HG03097 (cell line): Measurements from ENCODE around the gene SNTB2.

ENCODE experiments used
- ATAC-seq: cut with Tn5 transposase; IDR thresholded peaks from one replicate; pipeline ENCODE4 v1.9.1; 2021; ENCODE audit not compliant: unreplicated experiment, low FRiP score

SNTB2 gene

DNA sequence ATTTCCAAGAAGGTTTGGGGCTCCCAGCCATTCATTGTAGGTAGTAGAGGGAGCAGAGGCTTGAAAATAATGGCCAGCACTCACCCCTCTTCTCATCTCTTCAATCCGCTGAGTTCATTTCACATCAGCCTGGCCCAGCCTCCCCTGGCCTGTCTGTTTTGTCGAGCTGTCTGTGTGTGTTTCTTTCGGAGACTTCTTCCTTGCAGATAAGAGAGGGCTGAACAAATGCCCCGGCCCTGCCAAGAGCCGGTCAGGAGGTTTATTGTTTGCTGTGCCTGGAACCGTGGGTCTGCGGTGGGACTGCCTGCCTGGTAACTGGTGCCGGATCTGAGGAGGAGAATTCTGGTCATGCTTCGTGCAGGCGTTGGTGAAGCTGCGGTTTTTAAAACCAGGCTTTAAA lies 127.6 kb downstream of the SNTB2 start:
- no peak for ATAC-seq

DNA sequence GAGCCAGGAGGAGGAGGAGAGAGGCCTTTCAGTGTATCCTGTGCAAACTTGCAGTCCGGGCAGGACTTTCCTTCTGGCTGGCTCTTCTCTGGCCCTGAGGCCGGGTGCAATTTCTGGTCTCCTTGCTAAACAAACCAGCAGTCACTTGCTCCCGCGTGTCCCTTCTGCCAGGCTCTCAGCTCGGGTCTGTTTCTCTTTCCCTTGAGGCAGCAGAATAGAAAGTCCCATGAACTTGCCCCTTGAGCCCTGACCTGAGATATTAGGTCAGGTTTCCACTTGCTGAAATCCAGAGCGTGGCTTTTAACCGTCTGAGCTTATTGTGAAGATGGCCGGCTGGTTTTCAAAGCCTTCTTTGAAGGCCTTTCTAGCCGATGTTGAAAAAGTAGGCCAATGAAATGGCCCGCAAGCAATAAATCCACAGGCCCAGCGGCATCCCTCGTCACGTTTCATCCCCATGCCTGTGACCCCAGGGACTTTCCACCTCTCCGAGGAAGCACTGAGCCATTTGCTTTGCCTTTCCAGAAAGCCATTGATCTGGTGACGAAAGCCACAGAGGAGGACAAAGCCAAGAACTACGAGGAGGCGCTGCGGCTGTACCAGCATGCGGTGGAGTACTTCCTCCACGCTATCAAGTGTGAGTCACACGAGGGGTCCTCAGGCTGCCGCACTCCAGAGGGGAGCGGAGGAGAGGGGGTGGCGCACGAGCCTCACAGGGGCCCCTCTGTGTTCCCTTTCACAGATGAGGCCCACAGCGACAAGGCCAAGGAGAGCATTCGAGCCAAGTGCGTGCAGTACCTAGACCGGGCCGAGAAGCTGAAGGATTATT lies 128.7 kb downstream of the SNTB2 start:
- ATAC-seq = no peak

DNA sequence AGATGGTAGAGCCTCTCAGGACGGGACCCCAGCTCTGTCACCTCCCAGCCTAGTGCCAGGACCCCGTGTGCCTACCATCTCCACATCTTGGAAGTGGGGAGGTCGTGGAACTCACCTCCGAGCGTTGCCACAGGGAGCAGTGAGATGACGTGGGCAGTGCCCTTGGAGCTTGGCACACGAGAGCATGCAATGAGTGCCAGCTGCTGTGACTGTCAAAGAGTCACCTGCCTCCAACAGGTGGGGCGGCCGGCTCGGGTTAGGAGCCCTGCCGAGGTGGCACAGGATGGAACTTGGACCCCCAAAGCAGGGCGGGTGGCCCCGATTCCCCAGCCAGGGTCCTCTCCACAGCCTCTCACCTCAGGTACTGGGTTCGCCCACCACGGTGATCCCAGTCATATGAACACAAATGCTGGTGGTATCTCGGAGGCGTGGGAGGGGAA lies 129.7 kb downstream of the SNTB2 start:
- ATAC-seq = no peak

DNA sequence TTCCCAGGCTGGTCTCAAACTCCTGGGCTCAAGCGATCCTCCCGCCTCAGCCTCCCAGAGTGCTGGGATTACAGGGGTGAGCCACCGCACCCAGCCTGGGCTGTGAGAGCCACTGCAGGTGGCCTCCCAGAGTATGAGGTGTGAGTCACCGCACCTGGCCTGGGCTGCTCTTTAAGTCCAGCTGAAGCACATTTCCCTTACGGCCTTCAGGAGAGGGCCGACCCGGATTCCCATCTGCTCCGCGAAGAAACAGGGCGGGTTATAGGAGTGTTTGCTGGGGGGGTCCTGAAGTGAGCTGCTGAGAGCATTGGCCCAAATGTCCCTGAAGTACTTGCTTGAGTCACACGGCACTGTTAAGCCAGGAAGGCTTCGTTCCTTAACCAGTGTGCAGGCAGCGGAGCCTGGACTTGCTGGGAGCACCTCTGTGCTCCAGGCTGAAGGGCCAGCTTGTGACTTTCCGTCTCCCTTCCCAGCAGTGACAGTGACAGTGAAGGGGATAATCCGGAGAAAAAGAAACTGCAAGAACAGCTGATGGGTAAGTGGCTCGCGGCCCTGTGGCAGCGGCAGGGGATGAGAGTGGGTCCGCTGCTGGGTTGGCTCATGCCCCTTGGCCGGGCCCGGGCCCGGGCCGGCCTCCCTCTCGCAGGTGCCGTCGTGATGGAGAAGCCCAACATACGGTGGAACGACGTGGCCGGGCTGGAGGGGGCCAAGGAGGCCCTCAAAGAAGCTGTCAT lies 131.4 kb downstream of the SNTB2 start:
- ATAC-seq = no peak

DNA sequence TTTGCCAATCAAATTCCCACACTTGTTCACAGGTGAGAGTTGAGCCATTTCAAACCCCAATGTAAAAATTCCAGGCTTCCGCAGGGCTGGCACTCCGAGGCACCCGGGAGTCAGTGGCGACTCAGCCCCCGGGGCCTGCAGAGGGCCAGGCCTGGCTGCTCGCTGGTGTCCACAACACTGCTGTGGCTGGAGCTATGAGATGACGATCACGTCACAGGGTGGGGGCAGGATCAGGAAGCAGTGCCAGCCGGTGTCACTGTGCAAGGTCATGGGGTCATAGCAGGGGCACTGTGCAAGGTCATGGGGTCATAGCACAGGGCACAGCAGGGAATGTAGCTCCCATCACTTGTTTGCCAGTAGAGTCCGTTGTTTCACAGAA lies 131.9 kb downstream of the SNTB2 start:
- ATAC-seq = no peak

DNA sequence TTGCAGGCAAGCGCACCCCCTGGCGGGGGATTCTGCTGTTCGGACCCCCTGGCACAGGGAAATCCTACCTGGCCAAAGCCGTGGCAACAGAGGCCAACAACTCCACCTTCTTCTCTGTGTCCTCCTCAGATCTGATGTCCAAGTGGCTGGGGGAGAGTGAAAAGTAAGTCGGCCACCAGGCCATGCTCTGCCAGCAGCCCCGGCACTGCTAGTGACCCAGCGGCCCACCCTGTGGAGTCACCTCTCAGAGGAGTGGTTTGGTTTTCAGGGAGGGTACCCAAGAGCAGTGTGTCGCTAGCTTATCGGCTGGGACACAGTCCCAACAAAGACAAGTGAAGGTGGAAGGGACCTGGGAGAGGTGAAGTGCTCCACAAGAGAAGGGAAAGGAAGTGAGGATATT lies 132.4 kb downstream of the SNTB2 start:
- ATAC-seq = no peak

DNA sequence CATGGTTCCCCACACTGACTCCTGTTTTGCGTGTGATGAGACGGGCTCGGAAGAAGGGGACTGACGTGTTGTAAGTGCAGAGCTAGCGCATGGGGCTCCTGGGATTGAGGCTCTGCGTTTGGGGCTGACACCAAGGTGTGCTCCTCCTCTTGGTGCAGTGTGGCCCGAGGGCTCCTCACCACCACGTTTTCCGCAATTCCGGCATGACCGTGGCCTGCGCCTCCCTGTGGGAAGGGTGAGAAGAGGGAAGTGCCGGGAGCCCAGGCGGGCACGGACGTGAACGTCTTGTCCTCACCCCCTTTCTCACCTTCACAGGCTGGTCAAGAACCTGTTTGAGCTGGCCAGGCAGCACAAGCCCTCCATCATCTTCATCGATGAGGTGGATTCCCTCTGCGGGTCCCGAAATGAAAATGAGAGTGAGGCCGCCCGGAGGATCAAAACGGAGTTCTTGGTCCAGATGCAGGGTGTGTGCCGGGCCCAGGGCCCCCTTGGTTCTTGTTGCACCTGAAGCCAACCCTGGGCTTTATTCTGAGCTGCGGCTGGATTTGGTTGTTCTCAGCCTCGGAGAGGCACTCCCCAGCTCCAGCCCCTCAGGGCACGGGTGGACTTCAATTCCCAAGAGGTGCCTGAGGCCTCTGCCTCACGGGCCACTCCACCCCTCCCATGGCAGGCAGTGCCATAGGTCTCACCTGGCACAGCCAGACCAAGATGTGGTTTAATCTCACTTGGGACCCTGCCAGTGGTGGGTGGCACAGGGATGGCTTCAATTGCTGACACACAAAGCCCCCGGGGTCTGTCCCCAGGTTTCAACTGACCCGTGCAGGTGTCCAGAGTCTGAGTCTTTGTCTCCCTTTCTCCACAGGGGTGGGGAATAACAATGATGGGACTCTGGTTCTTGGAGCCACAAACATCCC lies 133.1 kb downstream of the SNTB2 start:
- ATAC-seq = no peak

DNA sequence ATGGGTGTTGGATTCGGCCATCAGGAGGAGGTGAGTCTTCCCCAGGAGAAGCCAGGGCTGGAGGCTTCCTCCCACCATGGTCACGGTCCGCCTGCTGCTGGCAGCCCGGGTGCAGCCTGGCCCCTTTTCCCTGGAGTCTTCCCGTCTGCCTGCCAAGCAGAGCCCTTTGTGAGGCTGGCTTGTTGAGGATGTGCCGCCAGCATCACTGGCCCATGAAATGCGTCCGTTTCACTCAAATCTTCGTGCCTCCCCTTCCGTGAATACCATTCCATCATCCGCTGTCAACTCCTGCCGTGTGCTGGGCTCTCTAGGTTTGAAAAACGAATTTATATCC lies 133.7 kb downstream of the SNTB2 start:
- ATAC-seq = no peak

DNA sequence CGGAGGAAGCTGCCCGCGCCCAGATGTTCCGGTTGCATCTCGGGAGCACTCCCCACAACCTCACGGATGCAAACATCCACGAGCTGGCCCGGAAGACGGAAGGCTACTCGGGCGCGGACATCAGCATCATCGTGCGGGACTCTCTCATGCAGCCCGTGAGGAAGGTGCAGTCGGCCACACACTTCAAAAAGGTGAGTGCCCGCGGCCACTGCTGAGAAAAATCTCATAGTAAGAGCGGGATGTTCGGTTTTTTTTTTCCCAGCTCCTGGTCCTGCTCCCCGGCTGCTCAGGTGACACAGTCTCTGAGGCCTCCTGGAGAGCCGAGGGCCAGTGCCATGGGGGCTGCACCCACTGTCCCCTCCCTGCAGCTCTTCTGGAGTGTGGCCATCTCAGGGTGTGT lies 134.1 kb downstream of the SNTB2 start:
- ATAC-seq = no peak

DNA sequence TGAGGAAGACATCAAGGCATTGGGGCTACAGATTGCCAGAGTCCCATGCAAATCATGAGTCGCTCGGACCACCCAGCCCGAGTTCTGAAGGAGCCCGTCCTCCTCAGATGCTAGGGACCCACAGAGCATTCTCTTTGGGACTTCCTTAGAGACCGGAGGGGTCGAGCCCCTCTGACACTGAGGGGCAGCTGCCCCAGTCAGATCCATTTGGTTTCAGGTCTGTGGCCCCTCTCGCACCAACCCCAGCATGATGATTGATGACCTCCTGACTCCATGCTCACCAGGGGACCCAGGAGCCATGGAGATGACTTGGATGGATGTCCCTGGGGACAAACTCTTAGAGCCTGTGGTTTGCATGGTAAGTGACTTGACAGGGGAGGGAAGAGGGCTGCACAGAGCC lies 135.4 kb downstream of the SNTB2 start:
- ATAC-seq = no peak

DNA sequence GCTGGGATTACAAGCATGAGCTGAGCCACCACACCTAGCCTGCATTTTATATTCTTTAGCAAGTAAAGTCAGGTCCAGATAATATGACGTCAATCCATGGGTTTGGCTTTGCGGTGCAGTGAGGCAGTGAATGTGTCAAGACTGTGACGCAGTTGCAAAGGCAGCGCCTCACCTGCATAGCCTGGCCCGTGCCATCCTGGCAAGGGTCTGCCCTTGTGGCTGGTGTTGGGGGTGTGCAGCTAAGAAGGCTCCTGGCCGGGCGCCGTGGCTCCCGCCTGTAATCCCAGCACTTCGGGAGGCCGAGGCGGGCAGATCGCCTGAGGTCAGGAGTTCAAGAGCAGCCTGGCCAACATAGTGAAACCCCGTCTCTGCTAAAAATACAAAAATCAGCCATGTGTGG lies 136.5 kb downstream of the SNTB2 start:
- no peak for ATAC-seq

DNA sequence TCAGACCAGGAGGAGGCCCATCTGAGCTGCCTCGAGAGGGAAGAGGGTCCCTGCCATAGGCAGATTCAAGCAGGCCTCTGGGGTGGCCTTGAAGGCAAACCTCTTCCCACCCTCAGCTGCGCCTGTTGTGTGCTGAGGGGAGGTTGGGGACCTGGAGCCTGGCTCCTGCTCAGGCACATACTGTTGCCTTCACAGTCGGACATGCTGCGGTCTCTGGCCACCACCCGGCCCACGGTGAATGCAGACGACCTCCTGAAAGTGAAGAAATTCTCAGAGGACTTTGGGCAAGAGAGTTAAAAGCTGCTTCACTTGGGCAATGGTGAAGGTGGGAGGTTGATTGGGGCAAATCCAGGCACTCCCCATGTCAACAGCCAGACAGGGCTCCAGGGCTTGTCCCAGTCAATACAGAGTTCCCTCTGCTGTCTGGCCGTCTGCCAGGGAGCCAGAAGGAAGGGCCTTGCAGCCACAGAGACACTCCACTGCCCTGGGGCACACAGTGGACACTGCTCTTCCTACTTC lies 137.1 kb downstream of the SNTB2 start:
- ATAC-seq = no peak

DNA sequence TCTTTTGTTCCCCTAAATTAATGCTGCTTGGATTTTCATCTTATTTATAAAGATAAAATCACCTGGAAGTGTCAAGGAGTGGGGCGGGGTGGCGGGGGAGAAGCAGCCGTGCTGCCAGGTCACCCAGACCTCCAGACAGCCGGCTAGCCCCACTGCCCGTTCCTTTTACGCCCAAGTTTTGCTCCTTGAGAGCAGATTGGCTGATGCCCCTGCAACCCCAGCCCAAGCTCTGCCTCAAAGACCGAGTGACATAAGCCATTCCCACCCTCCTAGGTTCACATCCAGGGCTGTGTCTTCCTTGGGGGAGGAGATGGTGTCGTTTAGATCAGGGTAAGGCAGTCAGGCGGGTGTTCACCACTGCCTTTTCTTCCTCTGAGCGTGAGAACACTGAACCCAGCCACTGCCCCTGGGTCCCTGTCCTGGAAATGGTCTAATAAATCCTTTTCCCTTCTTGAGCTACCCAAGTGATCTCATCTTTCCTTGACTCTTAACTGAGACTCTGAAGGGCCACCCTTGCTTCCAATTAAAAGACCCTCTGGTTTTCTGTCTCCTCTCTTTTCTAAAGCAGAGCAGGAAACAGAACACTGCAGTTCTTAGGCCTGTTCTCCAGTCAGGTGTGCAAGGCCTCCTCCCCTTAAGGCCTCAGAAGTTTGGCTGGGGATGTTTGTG lies 137.8 kb downstream of the SNTB2 start:
- no peak for ATAC-seq

DNA sequence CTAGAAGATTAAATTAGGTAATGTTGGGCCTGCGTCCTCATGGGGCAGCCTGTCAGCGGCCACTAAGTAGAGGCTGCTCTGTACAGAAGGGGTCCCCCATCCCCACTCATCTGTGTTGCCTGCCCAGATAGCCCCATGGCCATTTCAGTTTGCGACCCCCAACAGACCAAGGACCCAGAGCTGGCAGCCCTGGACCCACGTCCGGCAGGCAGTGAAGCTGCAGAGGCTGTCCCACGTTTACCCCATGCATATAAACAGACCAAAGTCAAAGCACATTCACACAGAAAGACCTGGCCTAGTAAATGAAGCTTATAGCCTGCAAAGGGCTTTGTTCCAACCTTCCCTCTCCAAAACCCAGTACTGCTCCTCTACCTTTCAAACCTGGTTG lies 138.8 kb downstream of the SNTB2 start:
- no peak for ATAC-seq

DNA sequence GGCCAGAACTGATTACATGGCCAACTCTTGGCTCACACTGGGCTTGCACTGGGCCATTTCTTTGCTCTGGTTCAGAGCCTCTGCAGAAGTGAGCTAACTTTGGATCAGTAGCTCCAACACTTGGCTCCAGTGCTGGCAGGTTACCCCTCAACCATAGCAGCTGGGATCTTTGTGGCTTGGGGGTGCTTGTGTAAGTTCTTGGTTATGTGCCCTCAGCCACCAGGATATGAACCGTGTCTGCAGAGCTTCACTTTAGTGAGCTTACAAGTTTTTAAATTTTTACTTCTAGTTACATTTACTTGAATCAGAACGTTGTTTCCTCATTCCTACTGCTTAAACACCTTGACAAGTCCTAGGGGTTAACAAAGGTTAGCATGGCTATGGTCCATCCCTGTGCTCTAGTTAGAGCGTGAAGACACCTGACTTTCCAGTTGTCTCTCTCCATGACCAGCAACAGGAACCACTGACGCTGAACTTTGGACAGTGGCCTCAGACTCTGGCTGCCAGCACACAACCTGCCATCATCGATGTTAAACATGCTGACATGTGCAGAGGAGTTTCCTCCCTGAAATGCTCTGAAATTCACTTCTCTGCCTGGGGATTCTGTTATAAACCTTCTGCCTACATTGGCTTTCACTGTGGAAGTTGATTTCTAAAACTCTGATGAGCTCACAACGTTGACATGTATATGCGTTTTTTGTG lies 139.4 kb downstream of the SNTB2 start:
- no peak for ATAC-seq

DNA sequence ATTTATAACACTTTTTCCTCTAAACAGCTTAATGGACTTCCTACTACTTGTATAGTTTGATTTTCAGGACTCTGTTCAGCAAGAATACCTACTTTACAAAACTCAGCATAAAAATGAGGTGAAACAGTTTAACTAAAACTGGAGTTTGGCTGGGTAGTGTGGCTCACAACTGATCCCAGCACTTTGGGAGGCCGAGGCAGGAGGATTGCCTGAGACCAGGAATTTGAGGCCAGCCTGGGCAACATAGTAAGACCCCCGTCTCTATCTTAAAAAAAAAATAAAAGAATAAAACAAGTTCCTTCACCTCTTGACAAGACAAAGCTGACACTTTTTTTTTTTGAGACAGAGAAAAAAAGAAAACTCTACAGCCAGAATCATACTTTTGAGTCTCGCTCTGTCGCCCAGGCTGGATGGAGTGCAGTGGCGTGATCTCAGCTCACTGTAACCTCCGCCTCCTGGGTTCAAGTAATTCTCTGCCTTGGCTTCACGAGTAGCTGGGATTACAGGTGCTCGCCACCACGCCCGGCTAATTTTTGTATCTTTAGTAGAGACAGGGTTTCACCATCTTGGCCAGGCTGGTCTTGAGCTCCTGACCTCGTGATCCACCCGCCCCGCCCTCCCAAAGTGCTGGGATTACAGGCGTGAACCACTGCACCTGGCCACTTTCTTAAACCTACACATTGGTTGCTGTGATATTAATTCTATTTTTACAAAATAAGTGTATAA lies 140.8 kb downstream of the SNTB2 start:
- ATAC-seq = no peak

DNA sequence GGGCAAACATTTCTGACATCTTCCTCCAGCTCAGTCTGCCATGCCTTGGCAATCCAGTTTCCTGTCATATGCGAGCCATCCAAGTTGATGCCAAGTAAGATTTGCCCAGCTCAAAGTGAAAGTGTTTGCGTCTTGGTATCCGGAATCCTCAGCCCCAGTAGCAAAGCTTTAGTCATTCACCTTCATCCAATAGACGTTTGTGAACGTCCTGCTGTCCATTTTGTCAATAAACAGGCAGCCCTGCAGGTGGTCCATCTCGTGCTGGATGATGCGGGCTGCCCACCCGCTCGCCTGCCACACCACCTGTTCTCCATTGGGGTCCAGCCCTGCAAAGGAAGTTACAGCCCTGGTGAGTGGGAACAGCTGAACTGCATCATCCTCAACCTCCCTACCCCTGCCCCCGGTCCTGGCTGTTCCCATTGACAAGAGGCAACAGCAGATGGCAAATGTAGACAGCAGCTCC lies 141.9 kb downstream of the SNTB2 start:
- no peak for ATAC-seq

DNA sequence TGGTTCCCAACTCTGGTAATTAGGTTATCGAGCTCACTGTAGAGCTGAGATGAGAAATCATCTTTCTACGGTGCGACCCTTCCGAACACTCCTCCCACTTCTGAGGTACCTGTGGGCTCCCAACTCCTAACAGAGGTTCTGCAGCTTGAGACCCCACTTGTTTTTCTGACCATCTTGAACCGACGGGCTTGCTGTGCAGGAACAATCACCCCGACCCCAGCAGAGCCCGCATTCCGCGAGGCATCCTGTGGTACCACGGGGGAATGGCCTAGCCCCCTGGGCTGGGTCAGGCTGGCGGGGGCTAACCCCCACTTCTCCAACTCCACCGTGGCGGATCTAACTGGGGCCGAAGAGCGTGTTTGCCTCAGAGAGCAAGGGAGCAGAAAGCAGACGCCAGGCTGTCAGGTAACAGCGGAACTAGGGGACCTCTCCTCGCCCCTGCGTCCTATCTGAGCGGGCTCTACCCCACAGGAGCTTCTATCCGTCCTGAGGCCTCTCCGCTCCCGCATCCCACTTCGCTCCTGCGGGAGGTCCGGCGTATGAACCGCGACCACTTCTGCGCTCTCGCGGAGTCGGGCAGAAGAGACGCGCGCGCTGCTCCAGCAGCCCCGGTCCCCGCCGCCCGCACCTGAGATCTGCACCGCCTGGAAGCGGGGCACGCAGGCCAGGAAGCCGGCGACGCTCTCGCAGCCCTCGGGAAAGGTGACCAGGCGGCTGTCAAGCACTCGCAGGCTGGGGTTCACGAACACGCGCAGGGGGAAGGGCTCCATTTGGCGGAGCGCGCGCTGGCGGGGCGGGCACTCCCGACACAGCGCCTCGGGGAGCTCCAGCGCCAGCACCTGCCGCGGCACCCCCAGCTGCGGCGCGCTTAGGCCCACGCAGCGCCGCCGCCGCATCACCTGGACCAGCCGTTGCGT lies 142.7 kb downstream of the SNTB2 start:
- no peak for ATAC-seq
